HEK293 (cell line): ENCODE results near the gene TTC7B.

Experiments
- CTCF ChIA-PET: fragments of 350-600 bp; formaldehyde crosslinking; extraction: SDS; loops from one replicate; lab custom pipeline; 2021; ENCODE audit warnings: antibody characterized with exemption; lab: Yijun Ruan, JAX
- POLR2A ChIA-PET: fragments of 300-600 bp; formaldehyde crosslinking; extraction: SDS; loops from one replicate; lab custom pipeline; 2020; ENCODE audit warnings: antibody characterized with exemption, inconsistent platforms; lab: Yijun Ruan, JAX
- H3K27ac ChIP-seq: fragments of 200-500 bp; sonication (Bioruptor generic); 2 replicates; pipeline ENCODE4 v1.5.1; 2014; ENCODE audit warnings: low read depth, low read length, control low read depth, inconsistent platforms; ENCODE audit errors: extremely low read depth
- H3K36me3 ChIP-seq, 2 experiments: fragments of 200-500 bp in 1 of 2; sonication (Bioruptor generic) in 1 of 2; 1 replicate in 1 of 2; 2 replicates in 1 of 2; pipeline ENCODE4 v1.5.1; 2014 to 2017; ENCODE audit warnings: inconsistent platforms in 2 of 2, low read length in 2 of 2; ENCODE audit not compliant: control insufficient read depth in 2 of 2, insufficient read depth in 1 of 2
- H3K4me1 ChIP-seq: fragments of 200-500 bp; sonication (Bioruptor generic); 2 replicates; pipeline ENCODE4 v1.5.1; 2014; ENCODE audit warnings: mild to moderate bottlenecking, low read length, inconsistent platforms; ENCODE audit not compliant: control insufficient read depth, insufficient read depth
- H3K4me3 ChIP-seq: 2 replicates; pipeline ENCODE4 v1.5.1; 2011; ENCODE audit warnings: low read depth, mild to moderate bottlenecking, control low read depth, low read length, moderate library complexity
- H3K9me3 ChIP-seq: fragments of 200-500 bp; sonication (Bioruptor generic); 2 replicates; pipeline ENCODE4 v1.5.1; 2014; ENCODE audit warnings: low read depth, low read length, inconsistent platforms; ENCODE audit not compliant: control insufficient read depth, insufficient read depth
- EGR2 ChIP-seq: fragments of 450-650 bp; formaldehyde crosslinking; IDR thresholded peaks from 2 replicates; pipeline ENCODE4 v1.5.1; 2016; ENCODE audit warnings: low read depth, missing biosample characterization, missing genetic modification characterization
- GLIS1 ChIP-seq: fragments of 450-650 bp; formaldehyde crosslinking; IDR thresholded peaks from 2 replicates; pipeline ENCODE4 v1.5.1; 2016; ENCODE audit warnings: missing biosample characterization, missing genetic modification characterization
- GLIS2 ChIP-seq: fragments of 450-650 bp; formaldehyde crosslinking; IDR thresholded peaks from 2 replicates; pipeline ENCODE4 v1.5.1; 2016; ENCODE audit warnings: missing biosample characterization, missing genetic modification characterization
- KLF1 ChIP-seq: fragments of 450-650 bp; formaldehyde crosslinking; IDR thresholded peaks from 2 replicates; pipeline ENCODE4 v1.5.1; 2016; ENCODE audit warnings: missing biosample characterization, missing genetic modification characterization
- KLF10 ChIP-seq: fragments of 450-650 bp; IDR thresholded peaks from 2 replicates; pipeline ENCODE4 v1.5.1; 2018; ENCODE audit warnings: missing biosample characterization, mild to moderate bottlenecking, missing genetic modification characterization
- KLF9 ChIP-seq: fragments of 450-650 bp; formaldehyde crosslinking; IDR thresholded peaks from 2 replicates; pipeline ENCODE4 v1.5.1; 2016; ENCODE audit warnings: missing biosample characterization, missing genetic modification characterization, low read depth
- MYNN ChIP-seq: fragments of 450-650 bp; formaldehyde crosslinking; IDR thresholded peaks from 2 replicates; pipeline ENCODE4 v1.5.1; 2016; ENCODE audit warnings: missing biosample characterization, missing genetic modification characterization, borderline replicate concordance
- REPIN1 ChIP-seq: fragments of 450-650 bp; formaldehyde crosslinking; IDR thresholded peaks from 2 replicates; pipeline ENCODE4 v1.5.1; 2017; ENCODE audit warnings: missing biosample characterization, missing genetic modification characterization, low read depth
- ZBTB1 ChIP-seq: fragments of 450-650 bp; formaldehyde crosslinking; IDR thresholded peaks from 2 replicates; pipeline ENCODE4 v1.5.1; 2016; ENCODE audit warnings: missing biosample characterization, missing genetic modification characterization
- ZBTB10 ChIP-seq: fragments of 450-650 bp; formaldehyde crosslinking; IDR thresholded peaks from 2 replicates; pipeline ENCODE4 v1.5.1; 2016; ENCODE audit warnings: missing biosample characterization, missing genetic modification characterization
- ZFHX2 ChIP-seq: fragments of 450-650 bp; formaldehyde crosslinking; conservative IDR thresholded peaks from 2 replicates; pipeline ENCODE4 v1.5.1; 2016; ENCODE audit warnings: missing biosample characterization, missing genetic modification characterization
- ZNF121 ChIP-seq: fragments of 450-650 bp; formaldehyde crosslinking; IDR thresholded peaks from 2 replicates; pipeline ENCODE4 v1.5.1; 2016; ENCODE audit warnings: missing biosample characterization, missing genetic modification characterization
- ZNF140 ChIP-seq: fragments of 450-650 bp; formaldehyde crosslinking; IDR thresholded peaks from 2 replicates; pipeline ENCODE4 v1.5.1; 2016; ENCODE audit warnings: missing biosample characterization, missing genetic modification characterization
- ZNF146 ChIP-seq: fragments of 450-650 bp; formaldehyde crosslinking; IDR thresholded peaks from 2 replicates; pipeline ENCODE4 v1.5.1; 2016; ENCODE audit warnings: missing biosample characterization, missing genetic modification characterization
- ZNF335 ChIP-seq: fragments of 450-650 bp; formaldehyde crosslinking; conservative IDR thresholded peaks from 2 replicates; pipeline ENCODE4 v1.5.1; 2016; ENCODE audit warnings: missing biosample characterization, missing genetic modification characterization
- ZNF48 ChIP-seq: fragments of 450-650 bp; formaldehyde crosslinking; IDR thresholded peaks from 2 replicates; pipeline ENCODE4 v1.5.1; 2016; ENCODE audit warnings: missing biosample characterization, missing genetic modification characterization
- ZNF561 ChIP-seq: fragments of 450-650 bp; IDR thresholded peaks from 2 replicates; pipeline ENCODE4 v1.5.1; 2018; ENCODE audit warnings: missing biosample characterization, missing genetic modification characterization, borderline replicate concordance
- ZNF624 ChIP-seq: fragments of 450-650 bp; formaldehyde crosslinking; IDR thresholded peaks from 2 replicates; pipeline ENCODE4 v1.5.1; 2017; ENCODE audit warnings: missing biosample characterization, missing genetic modification characterization
- ZNF658 ChIP-seq: fragments of 450-650 bp; formaldehyde crosslinking; IDR thresholded peaks from 2 replicates; pipeline ENCODE4; 2016; ENCODE audit warnings: missing biosample characterization, missing genetic modification characterization
- ZNF677 ChIP-seq: fragments of 450-650 bp; IDR thresholded peaks from 2 replicates; pipeline ENCODE4 v1.5.0; 2018; ENCODE audit warnings: missing biosample characterization, mild to moderate bottlenecking, missing genetic modification characterization, moderate library complexity
- ZNF785 ChIP-seq: fragments of 450-650 bp; formaldehyde crosslinking; IDR thresholded peaks from 2 replicates; pipeline ENCODE4 v1.5.1; 2016; ENCODE audit warnings: missing biosample characterization, missing genetic modification characterization
- ZNF791 ChIP-seq: fragments of 450-650 bp; formaldehyde crosslinking; IDR thresholded peaks from 2 replicates; pipeline ENCODE4 v1.5.1; 2016; ENCODE audit warnings: missing biosample characterization, missing genetic modification characterization
- ZNF843 ChIP-seq: fragments of 450-650 bp; formaldehyde crosslinking; IDR thresholded peaks from 2 replicates; pipeline ENCODE4 v1.5.1; 2016; ENCODE audit warnings: missing biosample characterization, missing genetic modification characterization
- ZSCAN16 ChIP-seq: fragments of 450-650 bp; formaldehyde crosslinking; IDR thresholded peaks from 2 replicates; pipeline ENCODE4 v1.5.1; 2016; ENCODE audit warnings: missing biosample characterization, missing genetic modification characterization
- TF ChIP-seq, protein P1 (sequence below): fragments of 450-650 bp; formaldehyde crosslinking; IDR thresholded peaks from 2 replicates; pipeline ENCODE4 v1.5.1; 2016; ENCODE audit warnings: missing biosample characterization, missing genetic modification characterization
- TF ChIP-seq, protein P2 (sequence below): fragments of 450-650 bp; IDR thresholded peaks from 2 replicates; pipeline ENCODE4 v1.5.1; 2018; ENCODE audit warnings: missing biosample characterization, missing genetic modification characterization

Gene TTC7B

GRCh38 chr14:90536092-90536491 is 280.1 kb downstream of the TTC7B start:
- TF ChIP-seq EGR2 (tag by site-specific recombination), result peak; percentile 67
- peak; percentile 55 for TF ChIP-seq ZFHX2
- TF ChIP-seq ZNF624, result no peak
- no peak for TF ChIP-seq KLF1 (tag by site-specific recombination)
- Histone ChIP-seq H3K27ac (no peak overlapping the region), H3K4me3 (no peak overlapping the region), H3K36me3 (peaks cover 0 to 7% of the 10 kb centered on the region in 2 experiments; a peak in 1 of 3 replicates), H3K4me1 (no peaks in the 10 kb centered on the region), H3K9me3 (no peaks in the 10 kb centered on the region)
- CTCF ChIA-PET, result interaction anchor here (0.6 to 0.8 kb wide), 3 partner anchors 10 to 641 kb away, joined by 3 read pairs; no protein-coding TSS in a partner anchor
- POLR2A ChIA-PET, result no interaction called here

DNA sequence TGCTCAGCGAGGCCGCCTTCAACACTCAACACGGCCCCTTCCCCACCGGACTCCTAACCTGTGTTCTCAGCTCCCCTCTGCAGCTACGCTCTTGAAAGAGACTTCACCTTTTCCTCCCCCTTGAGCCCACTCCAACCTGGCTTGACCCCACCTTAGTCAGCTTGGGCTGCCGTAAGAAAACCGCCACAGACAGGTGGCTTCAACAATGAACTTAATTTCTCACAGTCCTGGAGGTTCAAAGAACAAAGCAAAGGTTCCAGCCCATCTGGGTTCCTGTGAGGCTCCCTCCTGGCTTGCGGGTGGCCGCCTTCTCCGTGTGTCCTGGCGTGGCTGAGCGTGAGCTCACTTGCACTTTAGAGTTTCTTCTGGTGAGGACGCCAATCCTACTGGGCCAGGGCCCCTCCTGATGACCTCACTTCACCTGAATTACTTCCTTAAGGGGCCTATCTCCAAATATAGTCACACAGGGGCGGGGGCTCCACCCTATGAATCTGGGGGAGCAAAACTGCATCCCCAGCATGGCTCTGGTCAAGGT is 280.6 kb downstream of the TTC7B start:
- Histone ChIP-seq H3K36me3 (peaks cover 0 to 5% of the 10 kb centered on the region in 2 experiments; a peak in 1 of 3 replicates), H3K9me3 (no peaks in the 10 kb centered on the region), H3K4me3 (no peak overlapping the region), H3K27ac (no peak overlapping the region), H3K4me1 (no peaks in the 10 kb centered on the region)
- ChIA-PET POLR2A (no interaction called here), CTCF (interaction anchor here (0.6 kb wide), 3 partner anchors 128 to 642 kb away, joined by 3 to 4 read pairs (median 3); no protein-coding TSS in a partner anchor)
- TF ChIP-seq ZNF48 (tag by site-specific recombination) (no peak), ZNF843 (no peak), ZNF785 (tag by site-specific recombination) (no peak)

- CTCF ChIA-PET, result interaction anchor here (0.6 kb wide), 2 partner anchors 247 to 642 kb away, joined by 3 to 4 read pairs; no protein-coding TSS in a partner anchor
- H3K4me1 ChIP-seq, result no peaks in the 10 kb centered on the region
- TF ChIP-seq EGR2 (tag by site-specific recombination) (peak; percentile 53; the same call in 1 of the 2 replicates), MYNN (tag by site-specific recombination) (no peak), GLIS2 (tag by site-specific recombination) (peak; percentile 47; the same call in 1 of the 2 replicates), KLF10 (peak; percentile 38; the same call in 1 of the 2 replicates), ZNF121 (tag by site-specific recombination) (no peak), GLIS1 (tag by site-specific recombination) (peak; percentile 86), ZNF658 (tag by site-specific recombination) (no peak), ZBTB1 (tag by site-specific recombination) (no peak), ZNF146 (tag by site-specific recombination) (no peak), ZFHX2 (peak; percentile 66), KLF1 (tag by site-specific recombination) (no peak), REPIN1 (tag by site-specific recombination) (no peak), ZSCAN16 (no peak), ZNF335 (tag by site-specific recombination) (no peak), ZNF791 (no peak), KLF9 (peak; percentile 49), ZNF140 (tag by site-specific recombination) (no peak), ZNF677 (tag by site-specific recombination) (no peak), ZBTB10 (no peak), ZNF561 (tag by site-specific recombination) (no peak)
- TF ChIP-seq, protein P1, sequence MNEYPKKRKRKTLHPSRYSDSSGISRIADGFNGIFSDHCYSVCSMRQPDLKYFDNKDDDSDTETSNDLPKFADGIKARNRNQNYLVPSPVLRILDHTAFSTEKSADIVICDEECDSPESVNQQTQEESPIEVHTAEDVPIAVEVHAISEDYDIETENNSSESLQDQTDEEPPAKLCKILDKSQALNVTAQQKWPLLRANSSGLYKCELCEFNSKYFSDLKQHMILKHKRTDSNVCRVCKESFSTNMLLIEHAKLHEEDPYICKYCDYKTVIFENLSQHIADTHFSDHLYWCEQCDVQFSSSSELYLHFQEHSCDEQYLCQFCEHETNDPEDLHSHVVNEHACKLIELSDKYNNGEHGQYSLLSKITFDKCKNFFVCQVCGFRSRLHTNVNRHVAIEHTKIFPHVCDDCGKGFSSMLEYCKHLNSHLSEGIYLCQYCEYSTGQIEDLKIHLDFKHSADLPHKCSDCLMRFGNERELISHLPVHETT (tag by site-specific recombination), result no peak
- TF ChIP-seq, protein P2, sequence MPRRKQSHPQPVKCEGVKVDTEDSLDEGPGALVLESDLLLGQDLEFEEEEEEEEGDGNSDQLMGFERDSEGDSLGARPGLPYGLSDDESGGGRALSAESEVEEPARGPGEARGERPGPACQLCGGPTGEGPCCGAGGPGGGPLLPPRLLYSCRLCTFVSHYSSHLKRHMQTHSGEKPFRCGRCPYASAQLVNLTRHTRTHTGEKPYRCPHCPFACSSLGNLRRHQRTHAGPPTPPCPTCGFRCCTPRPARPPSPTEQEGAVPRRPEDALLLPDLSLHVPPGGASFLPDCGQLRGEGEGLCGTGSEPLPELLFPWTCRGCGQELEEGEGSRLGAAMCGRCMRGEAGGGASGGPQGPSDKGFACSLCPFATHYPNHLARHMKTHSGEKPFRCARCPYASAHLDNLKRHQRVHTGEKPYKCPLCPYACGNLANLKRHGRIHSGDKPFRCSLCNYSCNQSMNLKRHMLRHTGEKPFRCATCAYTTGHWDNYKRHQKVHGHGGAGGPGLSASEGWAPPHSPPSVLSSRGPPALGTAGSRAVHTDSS, result no peak
These were observed 281.2 kb downstream of the TTC7B start for GRCh38 chr14:90534838-90535555.

More at GRCh38 chr14:90534838-90535555, 281.2 kb downstream of the TTC7B start:
- Histone ChIP-seq H3K36me3 (peaks cover 0 to 5% of the 10 kb centered on the region in 2 experiments; a peak in 1 of 3 replicates), H3K27ac (no peak overlapping the region), H3K9me3 (no peaks in the 10 kb centered on the region), H3K4me3 (no peak overlapping the region)
- POLR2A ChIA-PET, result no interaction called here
